ENCODE data around the gene CNP. TPM values are rescaled to one million over a fixed set of nuclear protein-coding genes. Genes with fewer than 3 reads are reported as not detected.

The CNP gene
- total RNA-seq, 1 experiment from 2014 or later = 51.2 TPM

DNA sequence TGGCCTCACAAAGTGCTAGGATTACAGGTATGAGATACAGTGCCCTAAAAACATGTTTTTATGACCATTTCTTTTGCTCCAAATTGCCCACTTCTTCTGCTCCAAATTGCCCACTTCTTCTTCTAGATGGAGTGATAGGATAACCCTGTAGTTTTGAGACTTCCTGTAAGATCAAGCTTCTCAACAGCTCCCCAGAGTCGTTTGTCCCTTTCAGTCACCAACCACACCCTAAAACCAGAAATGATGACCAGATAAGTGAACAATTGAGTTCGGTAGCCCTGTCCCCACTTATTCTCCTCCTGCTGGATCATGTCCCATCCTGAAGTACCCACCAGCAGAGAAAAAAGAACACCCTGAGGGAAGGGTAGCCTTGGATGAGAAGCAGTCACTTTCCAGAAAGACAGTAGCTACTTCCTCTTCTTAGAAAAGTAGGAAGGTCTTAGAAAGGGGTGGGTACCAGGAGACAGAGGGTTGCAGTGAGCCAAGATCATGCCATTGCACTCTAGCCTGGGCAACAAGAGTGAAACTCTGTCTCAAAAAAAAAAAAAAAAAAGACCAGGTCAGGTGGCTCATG lies 33.7 kb upstream of the CNP start:
- Histone ChIP-seq H3K27ac (ENCODE audit: low read depth, low read length) (no peak overlapping the region), H4K20me1 (ENCODE audit: insufficient read depth) (no peaks in the 10 kb centered on the region), H3K9me2 (ENCODE audit: insufficient read depth) (no peaks in the 10 kb centered on the region), H3K27me3 (ENCODE audit: insufficient read depth, low read length) (no peaks in the 10 kb centered on the region), H3K4me3 (replicated peaks in 1 of 2; ENCODE audit: low read depth in 1 of 2, low read length in 2 of 2) (no peak overlapping the region), H3K4me2 (ENCODE audit: low read length) (no peak overlapping the region), H2AFZ (ENCODE audit: low read depth, low read length, poor library complexity, severe bottlenecking) (no peak overlapping the region), H3K9me3 (ENCODE audit: control insufficient read depth in 1 of 2, insufficient read depth in 1 of 2, low read depth in 1 of 2, low read length in 2 of 2) (no peaks in the 10 kb centered on the region), H3K4me1 (ENCODE audit: control insufficient read depth in 1 of 2, insufficient read depth in 2 of 2, low read length in 2 of 2) (peaks cover 3 to 18% of the 10 kb centered on the region in 2 experiments; a peak in 2 of 4 replicates), H3K9ac (ENCODE audit: low read length) (no peak overlapping the region), H3K79me2 (ENCODE audit: insufficient read depth, low read length) (no peaks in the 10 kb centered on the region), H3K36me3 (ENCODE audit: control insufficient read depth in 1 of 2, insufficient read depth in 2 of 2, low read length in 2 of 2) (no peaks in the 10 kb centered on the region)
- ATAC-seq = no peak
- POLR2A ChIA-PET = interaction anchor here (0.5 to 0.8 kb wide), 2 partner anchors 121 to 154 kb away, joined by 3 to 4 read pairs; partner anchors contain the start of gene P3H4
- RAD21 ChIA-PET (ENCODE audit: low non-redundant PET in 1 of 2, low total read pairs in 2 of 2, uncharacterized antibody in 2 of 2, unreplicated experiment in 2 of 2) = no interaction called here
- TF ChIP-seq JUND (IDR thresholded peaks at IDR 0.05) (no peak), SIN3A (IDR thresholded peaks at IDR 0.05; ENCODE audit: low read depth) (no peak), EZH2phosphoT487 (IDR thresholded peaks at IDR 0.05; ENCODE audit: borderline replicate concordance) (no peak)
- CTCF ChIA-PET = no interaction called here
- intact Hi-C loops (cut with micrococcal nuclease) = no loop called here
- DNase-seq (ENCODE audit: low read depth, low spot score) = no peak
- no TSS peak for BruUV-seq (replicated peaks)

DNA sequence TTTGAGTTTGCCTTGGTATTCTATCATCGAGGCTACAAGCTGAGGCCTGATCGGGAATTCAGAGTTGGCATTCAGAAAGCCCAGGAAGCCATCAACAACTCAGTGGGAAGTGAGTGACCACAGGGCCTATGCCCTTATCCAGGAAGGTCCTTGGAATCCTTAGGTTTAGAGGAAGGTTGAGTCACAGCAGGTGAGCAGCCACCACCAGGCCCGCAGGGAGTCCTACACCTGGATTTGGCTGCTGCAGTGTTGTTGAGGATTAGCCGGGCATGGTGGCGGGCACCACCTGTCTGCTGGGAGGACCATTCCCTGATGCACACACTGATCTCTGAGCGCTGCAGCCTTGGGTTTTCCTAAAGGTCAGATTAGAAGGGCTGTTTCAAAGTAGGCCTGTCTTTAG lies 31.0 kb upstream of the CNP start:
- CTCF ChIA-PET = no interaction called here
- Histone ChIP-seq H2AFZ (ENCODE audit: low read depth, low read length, poor library complexity, severe bottlenecking) (no peak overlapping the region), H3K9ac (ENCODE audit: low read length) (no peak overlapping the region), H3K27me3 (ENCODE audit: insufficient read depth, low read length) (no peaks in the 10 kb centered on the region), H3K4me1 (ENCODE audit: control insufficient read depth in 1 of 2, insufficient read depth in 2 of 2, low read length in 2 of 2) (peaks cover 0 to 1% of the 10 kb centered on the region in 2 experiments; a peak in 1 of 4 replicates), H3K27ac (ENCODE audit: low read depth, low read length) (no peak overlapping the region), H3K9me2 (ENCODE audit: insufficient read depth) (no peaks in the 10 kb centered on the region), H3K4me2 (ENCODE audit: low read length) (no peak overlapping the region), H4K20me1 (ENCODE audit: insufficient read depth) (no peaks in the 10 kb centered on the region), H3K9me3 (ENCODE audit: control insufficient read depth in 1 of 2, insufficient read depth in 1 of 2, low read depth in 1 of 2, low read length in 2 of 2) (no peaks in the 10 kb centered on the region), H3K79me2 (ENCODE audit: insufficient read depth, low read length) (no peaks in the 10 kb centered on the region), H3K36me3 (ENCODE audit: control insufficient read depth in 1 of 2, insufficient read depth in 2 of 2, low read length in 2 of 2) (no peaks in the 10 kb centered on the region), H3K4me3 (replicated peaks in 1 of 2; ENCODE audit: low read depth in 1 of 2, low read length in 2 of 2) (no peak overlapping the region)
- DNase-seq (ENCODE audit: low read depth, low spot score) = no peak
- BruUV-seq (replicated peaks) = no TSS peak
- intact Hi-C loops (cut with micrococcal nuclease) = no loop called here
- POLR2A ChIA-PET = no interaction called here
- RAD21 ChIA-PET (ENCODE audit: low non-redundant PET in 1 of 2, low total read pairs in 2 of 2, uncharacterized antibody in 2 of 2, unreplicated experiment in 2 of 2) = no interaction called here
- no peak for ATAC-seq
- TF ChIP-seq ZFX (IDR thresholded peaks at IDR 0.05) (no peak), EZH2phosphoT487 (IDR thresholded peaks at IDR 0.05; ENCODE audit: borderline replicate concordance) (no peak), CEBPB (IDR thresholded peaks at IDR 0.05; ENCODE audit: low read depth) (no peak), SP1 (IDR thresholded peaks at IDR 0.05; ENCODE audit: low read depth) (no peak), SRF (IDR thresholded peaks at IDR 0.05; ENCODE audit: low read depth) (no peak), CBX3 (IDR thresholded peaks at IDR 0.05; ENCODE audit: low read depth) (no peak), SIN3A (IDR thresholded peaks at IDR 0.05; ENCODE audit: low read depth) (no peak), RAD21 (IDR thresholded peaks at IDR 0.05; ENCODE audit: low read depth) (no peak), ELF1 (IDR thresholded peaks at IDR 0.05; ENCODE audit: borderline replicate concordance, low read depth) (no peak), JUND (IDR thresholded peaks at IDR 0.05) (no peak), YY1 (IDR thresholded peaks at IDR 0.05; ENCODE audit: extremely low read depth, insufficient replicate concordance, low read depth, low read length) (no peak), ZNF274 (IDR thresholded peaks at IDR 0.05; ENCODE audit: low read depth, low read length) (no peak), POLR2AphosphoS5 (IDR thresholded peaks at IDR 0.05; ENCODE audit: low read depth, low read length) (no peak), EZH2 (IDR thresholded peaks at IDR 0.05) (no peak)
- TF ChIP-seq, protein P1, sequence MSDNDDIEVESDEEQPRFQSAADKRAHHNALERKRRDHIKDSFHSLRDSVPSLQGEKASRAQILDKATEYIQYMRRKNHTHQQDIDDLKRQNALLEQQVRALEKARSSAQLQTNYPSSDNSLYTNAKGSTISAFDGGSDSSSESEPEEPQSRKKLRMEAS (IDR thresholded peaks at IDR 0.05) = no peak
- TF ChIP-seq, protein P2, sequence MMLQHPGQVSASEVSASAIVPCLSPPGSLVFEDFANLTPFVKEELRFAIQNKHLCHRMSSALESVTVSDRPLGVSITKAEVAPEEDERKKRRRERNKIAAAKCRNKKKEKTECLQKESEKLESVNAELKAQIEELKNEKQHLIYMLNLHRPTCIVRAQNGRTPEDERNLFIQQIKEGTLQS (IDR thresholded peaks at IDR 0.05) = no peak
- TF ChIP-seq, protein P3, sequence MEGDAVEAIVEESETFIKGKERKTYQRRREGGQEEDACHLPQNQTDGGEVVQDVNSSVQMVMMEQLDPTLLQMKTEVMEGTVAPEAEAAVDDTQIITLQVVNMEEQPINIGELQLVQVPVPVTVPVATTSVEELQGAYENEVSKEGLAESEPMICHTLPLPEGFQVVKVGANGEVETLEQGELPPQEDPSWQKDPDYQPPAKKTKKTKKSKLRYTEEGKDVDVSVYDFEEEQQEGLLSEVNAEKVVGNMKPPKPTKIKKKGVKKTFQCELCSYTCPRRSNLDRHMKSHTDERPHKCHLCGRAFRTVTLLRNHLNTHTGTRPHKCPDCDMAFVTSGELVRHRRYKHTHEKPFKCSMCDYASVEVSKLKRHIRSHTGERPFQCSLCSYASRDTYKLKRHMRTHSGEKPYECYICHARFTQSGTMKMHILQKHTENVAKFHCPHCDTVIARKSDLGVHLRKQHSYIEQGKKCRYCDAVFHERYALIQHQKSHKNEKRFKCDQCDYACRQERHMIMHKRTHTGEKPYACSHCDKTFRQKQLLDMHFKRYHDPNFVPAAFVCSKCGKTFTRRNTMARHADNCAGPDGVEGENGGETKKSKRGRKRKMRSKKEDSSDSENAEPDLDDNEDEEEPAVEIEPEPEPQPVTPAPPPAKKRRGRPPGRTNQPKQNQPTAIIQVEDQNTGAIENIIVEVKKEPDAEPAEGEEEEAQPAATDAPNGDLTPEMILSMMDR (IDR thresholded peaks at IDR 0.05 in 2 of 3, conservative IDR thresholded peaks at IDR 0.05 in 1 of 3; ENCODE audit: borderline replicate concordance in 1 of 3, insufficient read depth in 1 of 3, low read depth in 2 of 3, low read length in 2 of 3) = no peak
